B cell (primary cell): ENCODE measurements around the gene CEACAM16. TPM values are rescaled to one million over a fixed set of nuclear protein-coding genes. Genes with fewer than 3 reads are reported as not detected.
"Not testable (repeated sequence)": the region's sequence is repeated elsewhere in the genome, so short reads cannot be mapped to it uniquely, and the experiment has no call there.

ENCODE experiments used
- ATAC-seq: fragments of 200-7000 bp; cut with Tn5 transposase; one replicate; pipeline ENCODE4 v1.10.0; 2021; ENCODE audit warnings: low read depth, mild to moderate bottlenecking, moderate number of reproducible peaks, moderate library complexity
- CTCF ChIA-PET: fragments of 350-600 bp; sonication (Branson Sonifier 250); formaldehyde crosslinking; loops from one replicate; lab custom pipeline; 2021; ENCODE audit warnings: antibody characterized with exemption, inconsistent platforms; lab: Charles Lee
- POLR2A ChIA-PET: fragments of 350-600 bp; sonication (Branson Sonifier 250); formaldehyde crosslinking; loops from one replicate; lab custom pipeline; 2021; ENCODE audit warnings: antibody characterized with exemption; lab: Charles Lee
- DNase-seq: peaks from one replicate; pipeline ENCODE4 v3.0.0; 2013
- H2AFZ ChIP-seq: 2 replicates; pipeline ENCODE4 v1.6.1; 2012; ENCODE audit warnings: mild to moderate bottlenecking, low read depth, low read length; ENCODE audit not compliant: insufficient read depth, poor library complexity, severe bottlenecking
- H3K27ac ChIP-seq, 2 donors: 1 replicate in 1 of 2; 2 replicates in 1 of 2; pipeline ENCODE4 v1.5.1; 2012 to 2013; ENCODE audit warnings: low read length in 2 of 2, mild to moderate bottlenecking in 2 of 2, moderate library complexity in 1 of 2
- H3K27me3 ChIP-seq, 4 experiments: fragments of 200-600 bp in 1 of 4; sonication (generic) in 1 of 4; replicated peaks in 1 of 4; 1 replicate in 2 of 4; 2 replicates in 2 of 4; pipeline versions ENCODE4 v1.6.1 to v1.7.0; 2013 to 2016; ENCODE audit warnings: low read length in 3 of 4, mild to moderate bottlenecking in 2 of 4, mixed read lengths in 1 of 4, moderate library complexity in 1 of 4; ENCODE audit not compliant: insufficient read depth in 4 of 4, control insufficient read depth in 3 of 4; ENCODE audit errors: control extremely low read depth in 1 of 4
- H3K36me3 ChIP-seq, 2 experiments: replicated peaks in 1 of 2; 1 replicate in 1 of 2; 2 replicates in 1 of 2; pipeline versions ENCODE4 v1.6.1 to v1.7.1; 2013; ENCODE audit warnings: low read length in 1 of 2; ENCODE audit not compliant: insufficient read depth in 2 of 2, control insufficient read depth in 1 of 2; ENCODE audit errors: control extremely low read depth in 1 of 2, extremely low read depth in 1 of 2
- H3K4me1 ChIP-seq, 2 donors: fragments of 200-600 bp in 1 of 2; sonication (generic) in 1 of 2; 1 replicate in 1 of 2; 2 replicates in 1 of 2; pipeline versions ENCODE4 v1.5.1 to v1.6.1; 2013 to 2017; ENCODE audit warnings: low read length in 2 of 2; ENCODE audit not compliant: control insufficient read depth in 2 of 2, insufficient read depth in 2 of 2
- H3K4me2 ChIP-seq: replicated peaks from 2 replicates; pipeline ENCODE3; 2012; ENCODE audit warnings: mild to moderate bottlenecking, low read depth, low read length; ENCODE audit not compliant: poor library complexity, severe bottlenecking
- H3K4me3 ChIP-seq, 5 experiments: fragments of 200-600 bp in 1 of 5; sonication (generic) in 1 of 5; 1 replicate in 3 of 5; 2 replicates in 2 of 5; pipeline versions ENCODE4 v1.5.1 to v1.7.0; 2011 to 2016; ENCODE audit warnings: low read length in 4 of 5, mild to moderate bottlenecking in 4 of 5, low read depth in 2 of 5, control low read depth in 1 of 5, moderate library complexity in 1 of 5; ENCODE audit not compliant: insufficient read depth in 1 of 5; ENCODE audit errors: control extremely low read depth in 1 of 5, extremely low read depth in 1 of 5
- H3K79me2 ChIP-seq: fragments of 200-600 bp; sonication (generic); one replicate; pipeline ENCODE4 v1.6.0; 2016; ENCODE audit warnings: low read length; ENCODE audit not compliant: control insufficient read depth, insufficient read depth
- H3K9ac ChIP-seq: fragments of 200-600 bp; sonication (generic); 2 replicates; pipeline ENCODE4 v1.6.1; 2017; ENCODE audit warnings: mild to moderate bottlenecking, low read length, moderate library complexity
- H3K9me3 ChIP-seq, 3 donors: one replicate each; pipeline versions ENCODE4 v1.6.1 to v1.7.1; 2013; ENCODE audit warnings: low read length in 2 of 3; ENCODE audit not compliant: control insufficient read depth in 2 of 3, insufficient read depth in 1 of 3; ENCODE audit errors: control extremely low read depth in 1 of 3
- H4K20me1 ChIP-seq: 2 replicates; pipeline ENCODE4 v1.6.0; 2012; ENCODE audit warnings: mild to moderate bottlenecking, low read length; ENCODE audit not compliant: insufficient read depth, control insufficient read depth, poor library complexity, severe bottlenecking
- H3K27ac Mint-ChIP-seq: one replicate; pipeline ENCODE4 v1.8.0; 2021; ENCODE audit warnings: mixed read lengths
- H3K27me3 Mint-ChIP-seq: one replicate; pipeline ENCODE4 v1.8.0; 2021; ENCODE audit warnings: mixed read lengths
- H3K4me1 Mint-ChIP-seq: one replicate; pipeline ENCODE4 v1.8.0; 2021; ENCODE audit warnings: mixed read lengths
- H3K4me3 Mint-ChIP-seq: one replicate; pipeline ENCODE4 v1.8.0; 2021; ENCODE audit warnings: mixed read lengths
- H3K9me3 Mint-ChIP-seq: one replicate; pipeline ENCODE4 v1.8.0; 2022; ENCODE audit warnings: mixed read lengths; ENCODE audit not compliant: insufficient read depth
- EZH2 ChIP-seq: IDR thresholded peaks from 2 replicates; pipeline ENCODE4 v1.6.1; 2012; ENCODE audit warnings: borderline replicate concordance, low read depth, mild to moderate bottlenecking, moderate library complexity, low read length; ENCODE audit not compliant: insufficient read depth, poor library complexity, severe bottlenecking
- WGBS: methylation state at CpG from one replicate; pipeline ENCODE4 v1.1.5; 2013; ENCODE audit warnings: missing lambda C conversion rate; ENCODE audit not compliant: insufficient coverage; 5-methylcytosine and 5-hydroxymethylcytosine counted together
- intact Hi-C: fragments of 100-400 bp; cut with micrococcal nuclease; formaldehyde crosslinking; loops from one replicate; pipeline ENCODE4 v1.10.0; 2022
- polyA plus RNA-seq: library from polyadenylated mRNA; depleted of rRNA; stranded (reverse); fragments of >200 nt; gene quantifications from 2 replicates; pipeline ENCODE4 v1.2.3, GENCODE V29; 2012
- total RNA-seq, 2 donors: library from RNA; stranded (reverse); fragments of 120-200 nt in 1 of 2; gene quantifications; 1 replicate in 1 of 2; 2 replicates in 1 of 2; pipeline versions ENCODE4 v1.2.3 to v1.2.4, GENCODE V29; 2013 to 2022
- TF ChIP-seq, protein P1 (sequence below): fragments of 200-600 bp; IDR thresholded peaks from one replicate; pipeline ENCODE4 v1.8.0; 2022; ENCODE audit warnings: antibody characterized with exemption, mild to moderate bottlenecking

The CEACAM16 gene
- total and polyA plus RNA-seq, 2 donors (not counting 1 experiment from before 2014, with no cell fraction given): not detected

DNA sequence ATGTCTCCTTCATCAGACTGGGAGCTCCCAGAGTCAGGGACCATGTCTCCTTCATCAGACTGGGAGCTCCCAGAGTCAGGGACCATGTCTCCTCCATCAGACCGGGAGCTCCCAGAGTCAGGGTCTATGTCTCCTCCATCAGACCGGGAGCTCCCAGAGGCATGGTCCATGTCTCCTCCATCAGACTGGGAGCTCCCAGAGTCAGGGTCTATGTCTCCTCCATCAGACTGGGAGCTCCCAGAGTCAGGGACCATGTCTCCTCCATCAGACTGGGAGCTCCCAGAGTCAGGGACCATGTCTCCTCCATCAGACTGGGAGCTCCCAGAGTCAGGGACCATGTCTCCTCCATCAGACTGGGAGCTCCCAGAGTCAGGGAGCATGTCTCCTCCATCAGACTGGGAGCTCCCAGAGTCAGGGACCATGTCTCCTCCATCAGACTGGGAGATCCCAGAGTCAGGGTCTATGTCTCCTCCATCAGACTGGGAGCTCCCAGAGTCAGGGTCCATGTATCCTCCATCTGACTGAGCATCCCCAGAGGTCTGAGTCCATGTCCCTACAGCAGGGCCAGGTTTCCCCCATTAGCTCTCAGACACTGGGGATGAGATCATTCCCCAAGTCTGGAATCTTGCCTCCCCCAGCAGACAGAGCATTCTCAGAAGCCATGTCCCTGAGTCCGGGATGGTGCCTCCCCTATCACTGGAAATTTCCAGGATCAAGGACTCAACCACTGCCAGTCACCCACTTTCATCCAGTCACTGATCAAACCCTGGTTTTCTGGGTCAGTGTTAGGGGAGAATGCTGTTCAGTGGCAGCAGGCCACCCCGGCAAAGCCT lies 10.7 kb downstream of the CEACAM16 start:
- H3K36me3 ChIP-seq, H3K9me3 Mint-ChIP-seq, H3K9me3 ChIP-seq, H3K27ac ChIP-seq, intact Hi-C loops, H3K27ac Mint-ChIP-seq, H3K9ac ChIP-seq, H3K4me1 ChIP-seq, H3K4me1 Mint-ChIP-seq, H3K4me2 ChIP-seq, ATAC-seq, DNase-seq, H3K4me3 Mint-ChIP-seq, H4K20me1 ChIP-seq, H3K79me2 ChIP-seq, H3K4me3 ChIP-seq, H2AFZ ChIP-seq: not testable (repeated sequence)
- ChIA-PET CTCF (interaction anchor here (0.7 to 1.3 kb wide), 3 partner anchors 13 to 61 kb away, joined by 3 to 5 read pairs (median 5); no protein-coding TSS in a partner anchor), POLR2A (interaction anchor here (0.6 kb wide), 1 partner anchor 164 kb away, joined by 4 read pairs; no protein-coding TSS in a partner anchor)
- 95% methylated on average over 3 of the region's 4 CpGs for WGBS
- H3K27me3 ChIP-seq: peaks cover 0 to 13% (median 0%) of the 10 kb centered on the region in 4 experiments
- peaks cover 14% of the 10 kb centered on the region for H3K27me3 Mint-ChIP-seq

GRCh38 chr19:44710483-44710882 lies 11.5 kb downstream of the CEACAM16 start:
- Histone ChIP-seq H3K9ac (no peak overlapping the region), H3K9me3 (peaks cover 0 to 10% (median 9%) of the 10 kb centered on the region in 3 donors), H4K20me1 (no peaks in the 10 kb centered on the region), H3K27ac (no peak overlapping the region), H3K4me3 (no peak overlapping the region), H3K4me2 (no peak overlapping the region), H2AFZ (no peak overlapping the region), H3K36me3 (no peaks in the 10 kb centered on the region), H3K4me1 (no peaks in the 10 kb centered on the region), H3K27me3 (peaks cover 0 to 13% (median 0%) of the 10 kb centered on the region in 4 experiments), H3K79me2 (no peaks in the 10 kb centered on the region)
- no peaks in the 10 kb centered on the region for H3K4me1 Mint-ChIP-seq
- peaks cover 3% of the 10 kb centered on the region for H3K9me3 Mint-ChIP-seq
- ChIA-PET CTCF (no interaction called here), POLR2A (no interaction called here)
- ATAC-seq: no peak
- WGBS: 34% methylated on average over 14 of the region's 14 CpGs
- no peak overlapping the region for H3K27ac Mint-ChIP-seq
- no peak for TF ChIP-seq EZH2
- TF ChIP-seq, protein P1, sequence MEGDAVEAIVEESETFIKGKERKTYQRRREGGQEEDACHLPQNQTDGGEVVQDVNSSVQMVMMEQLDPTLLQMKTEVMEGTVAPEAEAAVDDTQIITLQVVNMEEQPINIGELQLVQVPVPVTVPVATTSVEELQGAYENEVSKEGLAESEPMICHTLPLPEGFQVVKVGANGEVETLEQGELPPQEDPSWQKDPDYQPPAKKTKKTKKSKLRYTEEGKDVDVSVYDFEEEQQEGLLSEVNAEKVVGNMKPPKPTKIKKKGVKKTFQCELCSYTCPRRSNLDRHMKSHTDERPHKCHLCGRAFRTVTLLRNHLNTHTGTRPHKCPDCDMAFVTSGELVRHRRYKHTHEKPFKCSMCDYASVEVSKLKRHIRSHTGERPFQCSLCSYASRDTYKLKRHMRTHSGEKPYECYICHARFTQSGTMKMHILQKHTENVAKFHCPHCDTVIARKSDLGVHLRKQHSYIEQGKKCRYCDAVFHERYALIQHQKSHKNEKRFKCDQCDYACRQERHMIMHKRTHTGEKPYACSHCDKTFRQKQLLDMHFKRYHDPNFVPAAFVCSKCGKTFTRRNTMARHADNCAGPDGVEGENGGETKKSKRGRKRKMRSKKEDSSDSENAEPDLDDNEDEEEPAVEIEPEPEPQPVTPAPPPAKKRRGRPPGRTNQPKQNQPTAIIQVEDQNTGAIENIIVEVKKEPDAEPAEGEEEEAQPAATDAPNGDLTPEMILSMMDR: no peak
- peaks cover 10% of the 10 kb centered on the region for H3K27me3 Mint-ChIP-seq
- no peak for DNase-seq
- H3K4me3 Mint-ChIP-seq: no peak overlapping the region
- intact Hi-C loops: no loop called here
